Measurements from ENCODE around the gene CMPK2. TPM values are rescaled to one million over a fixed set of nuclear protein-coding genes. Genes with fewer than 3 reads are reported as not detected.
"Not testable (repeated sequence)": the region's sequence is repeated elsewhere in the genome, so short reads cannot be mapped to it uniquely, and the experiment has no call there.

The CMPK2 gene
- total RNA-seq, 1 donor: 12.8 TPM

- Histone ChIP-seq H3K27me3 (ENCODE audit: insufficient read depth, low read length) (no peaks in the 10 kb centered on the region), H3K4me1 (ENCODE audit: insufficient read depth, low read length) (peaks cover 32% of the 10 kb centered on the region), H3K4me3 (ENCODE audit: low read length) (peak overlapping the region; percentile 64), H3K9me3 (ENCODE audit: low read depth, low read length) (peaks cover 10% of the 10 kb centered on the region)
Observed at GRCh38 chr2:6864923-6865345, 773 bp downstream of the CMPK2 start.

GRCh38 chr2:6864231-6864754 lies 1.4 kb downstream of the CMPK2 start:
- Histone ChIP-seq H3K4me3 (ENCODE audit: low read length) (peak overlapping the region; percentile 64), H3K4me1 (ENCODE audit: insufficient read depth, low read length) (peaks cover 32% of the 10 kb centered on the region), H3K27me3 (ENCODE audit: insufficient read depth, low read length) (no peaks in the 10 kb centered on the region), H3K9me3 (ENCODE audit: low read depth, low read length) (peaks cover 10% of the 10 kb centered on the region)

DNA sequence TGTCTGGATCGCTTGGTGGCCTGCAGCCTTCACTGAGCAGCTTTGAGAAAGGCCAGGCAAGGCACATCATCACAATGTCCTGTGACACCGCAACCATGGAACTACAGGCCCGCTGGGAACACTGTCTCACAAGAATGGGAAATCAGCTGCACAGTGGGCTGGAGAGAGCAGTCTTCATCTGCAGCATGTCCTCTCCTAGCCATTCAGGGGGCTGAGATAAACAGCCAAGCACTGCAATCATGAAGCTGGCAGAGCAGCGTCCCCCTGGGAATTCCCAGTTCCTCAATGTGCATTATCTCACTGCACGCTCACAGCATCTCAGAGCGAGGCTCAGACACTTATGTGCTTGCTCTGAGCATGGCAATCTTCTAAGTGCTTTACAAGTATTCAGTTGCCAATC lies 1.9 kb downstream of the CMPK2 start:
- Histone ChIP-seq H3K4me1 (ENCODE audit: insufficient read depth, low read length) (peaks cover 32% of the 10 kb centered on the region), H3K4me3 (ENCODE audit: low read length) (peak overlapping the region; percentile 64), H3K9me3 (ENCODE audit: low read depth, low read length) (peaks cover 10% of the 10 kb centered on the region), H3K27me3 (ENCODE audit: insufficient read depth, low read length) (no peaks in the 10 kb centered on the region)

- H3K27me3 ChIP-seq (ENCODE audit: insufficient read depth, low read length): no peaks in the 10 kb centered on the region
- H3K9me3 ChIP-seq (ENCODE audit: low read depth, low read length): peaks cover 10% of the 10 kb centered on the region
- no peak overlapping the region for H3K4me3 ChIP-seq (ENCODE audit: low read length)
- H3K4me1 ChIP-seq (ENCODE audit: insufficient read depth, low read length): peaks cover 21% of the 10 kb centered on the region
Observed at GRCh38 chr2:6860296-6860695, 5.4 kb downstream of the CMPK2 start.

- H3K4me3 ChIP-seq (ENCODE audit: low read length); H3K27me3 ChIP-seq (ENCODE audit: insufficient read depth, low read length); H3K4me1 ChIP-seq (ENCODE audit: insufficient read depth, low read length): not testable (repeated sequence)
- peaks cover 10% of the 10 kb centered on the region for H3K9me3 ChIP-seq (ENCODE audit: low read depth, low read length)
Observed at GRCh38 chr2:6858466-6859027, 7.2 kb downstream of the CMPK2 start.

DNA sequence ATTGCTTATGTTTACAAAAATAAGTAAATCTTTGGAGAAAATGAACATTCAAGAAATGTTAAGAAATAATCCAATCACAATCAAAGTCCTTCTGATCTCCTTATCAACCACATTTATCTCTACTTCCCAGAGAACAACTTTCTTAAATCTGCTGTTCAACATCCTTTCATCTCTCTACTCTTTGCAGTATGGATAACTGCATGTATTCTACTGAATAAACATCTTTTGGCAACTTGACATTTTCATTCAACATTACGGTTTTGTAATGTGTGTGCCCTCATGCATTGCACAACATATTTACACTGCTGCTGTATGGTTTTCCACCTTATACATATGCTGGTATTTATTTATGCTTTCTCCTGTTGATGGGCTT lies 9.2 kb downstream of the CMPK2 start:
- H3K27me3 ChIP-seq (ENCODE audit: insufficient read depth, low read length): no peaks in the 10 kb centered on the region
- no peak overlapping the region for H3K4me3 ChIP-seq (ENCODE audit: low read length)
- no peaks in the 10 kb centered on the region for H3K4me1 ChIP-seq (ENCODE audit: insufficient read depth, low read length)
- peaks cover 10% of the 10 kb centered on the region for H3K9me3 ChIP-seq (ENCODE audit: low read depth, low read length)

GRCh38 chr2:6855860-6856547 lies 9.7 kb downstream of the CMPK2 start:
- Histone ChIP-seq H3K4me1 (ENCODE audit: insufficient read depth, low read length) (no peaks in the 10 kb centered on the region), H3K9me3 (ENCODE audit: low read depth, low read length) (peaks cover 8% of the 10 kb centered on the region), H3K27me3 (ENCODE audit: insufficient read depth, low read length) (no peaks in the 10 kb centered on the region), H3K4me3 (ENCODE audit: low read length) (no peak overlapping the region)

DNA sequence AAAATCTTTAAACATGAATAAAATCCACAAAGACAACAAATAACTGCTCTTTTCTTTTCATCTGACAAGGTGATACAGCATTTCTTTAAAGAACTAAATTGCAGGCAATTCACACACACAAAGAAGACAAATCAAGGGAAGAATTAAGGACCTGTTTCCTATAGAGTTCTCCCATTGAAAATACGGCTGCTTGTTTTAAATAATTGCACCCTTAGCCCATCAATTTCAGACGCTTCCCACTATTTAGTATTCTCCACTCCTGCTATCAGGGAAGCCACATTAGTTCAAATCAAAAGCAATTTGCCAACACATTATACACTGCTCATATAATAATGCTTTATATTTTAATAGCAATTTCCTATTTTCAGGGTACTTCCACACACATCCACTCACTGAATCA lies 11.3 kb downstream of the CMPK2 start:
- Histone ChIP-seq H3K4me3 (ENCODE audit: low read length) (no peak overlapping the region), H3K27me3 (ENCODE audit: insufficient read depth, low read length) (no peaks in the 10 kb centered on the region), H3K9me3 (ENCODE audit: low read depth, low read length) (no peaks in the 10 kb centered on the region), H3K4me1 (ENCODE audit: insufficient read depth, low read length) (no peaks in the 10 kb centered on the region)

- H3K27me3 ChIP-seq (ENCODE audit: insufficient read depth, low read length): no peaks in the 10 kb centered on the region
- H3K4me3 ChIP-seq (ENCODE audit: low read length): no peak overlapping the region
Observed at GRCh38 chr2:6852195-6852594, 13.5 kb downstream of the CMPK2 start.

GRCh38 chr2:6846967-6847681 lies 18.6 kb downstream of the CMPK2 start:
- no peaks in the 10 kb centered on the region for H3K4me1 ChIP-seq (ENCODE audit: insufficient read depth, low read length)
- no peaks in the 10 kb centered on the region for H3K27me3 ChIP-seq (ENCODE audit: insufficient read depth, low read length)
- H3K4me3 ChIP-seq (ENCODE audit: low read length): no peak overlapping the region
- peaks cover 64% of the 10 kb centered on the region for H3K9me3 ChIP-seq (ENCODE audit: low read depth, low read length)

More at GRCh38 chr2:6852195-6852594, 13.5 kb downstream of the CMPK2 start:
- Histone ChIP-seq H3K9me3 (ENCODE audit: low read depth, low read length) (peaks cover 16% of the 10 kb centered on the region), H3K4me1 (ENCODE audit: insufficient read depth, low read length) (no peaks in the 10 kb centered on the region)

GRCh38 chr2:6846540-6846939 lies 19.2 kb downstream of the CMPK2 start:
- H3K9me3 ChIP-seq (ENCODE audit: low read depth, low read length): peaks cover 64% of the 10 kb centered on the region
- no peaks in the 10 kb centered on the region for H3K4me1 ChIP-seq (ENCODE audit: insufficient read depth, low read length)
- no peaks in the 10 kb centered on the region for H3K27me3 ChIP-seq (ENCODE audit: insufficient read depth, low read length)
- no peak overlapping the region for H3K4me3 ChIP-seq (ENCODE audit: low read length)

GRCh38 chr2:6845903-6846302 lies 19.8 kb downstream of the CMPK2 start:
- no peaks in the 10 kb centered on the region for H3K27me3 ChIP-seq (ENCODE audit: insufficient read depth, low read length)

GRCh38 chr2:6845312-6845711 lies 20.4 kb downstream of the CMPK2 start:
- peaks cover 64% of the 10 kb centered on the region for H3K9me3 ChIP-seq (ENCODE audit: low read depth, low read length)
- no peak overlapping the region for H3K4me3 ChIP-seq (ENCODE audit: low read length)
- H3K27me3 ChIP-seq (ENCODE audit: insufficient read depth, low read length): no peaks in the 10 kb centered on the region
- no peaks in the 10 kb centered on the region for H3K4me1 ChIP-seq (ENCODE audit: insufficient read depth, low read length)

More at GRCh38 chr2:6845903-6846302, 19.8 kb downstream of the CMPK2 start:
- peaks cover 64% of the 10 kb centered on the region for H3K9me3 ChIP-seq (ENCODE audit: low read depth, low read length)
- no peak overlapping the region for H3K4me3 ChIP-seq (ENCODE audit: low read length)
- H3K4me1 ChIP-seq (ENCODE audit: insufficient read depth, low read length): no peaks in the 10 kb centered on the region

DNA sequence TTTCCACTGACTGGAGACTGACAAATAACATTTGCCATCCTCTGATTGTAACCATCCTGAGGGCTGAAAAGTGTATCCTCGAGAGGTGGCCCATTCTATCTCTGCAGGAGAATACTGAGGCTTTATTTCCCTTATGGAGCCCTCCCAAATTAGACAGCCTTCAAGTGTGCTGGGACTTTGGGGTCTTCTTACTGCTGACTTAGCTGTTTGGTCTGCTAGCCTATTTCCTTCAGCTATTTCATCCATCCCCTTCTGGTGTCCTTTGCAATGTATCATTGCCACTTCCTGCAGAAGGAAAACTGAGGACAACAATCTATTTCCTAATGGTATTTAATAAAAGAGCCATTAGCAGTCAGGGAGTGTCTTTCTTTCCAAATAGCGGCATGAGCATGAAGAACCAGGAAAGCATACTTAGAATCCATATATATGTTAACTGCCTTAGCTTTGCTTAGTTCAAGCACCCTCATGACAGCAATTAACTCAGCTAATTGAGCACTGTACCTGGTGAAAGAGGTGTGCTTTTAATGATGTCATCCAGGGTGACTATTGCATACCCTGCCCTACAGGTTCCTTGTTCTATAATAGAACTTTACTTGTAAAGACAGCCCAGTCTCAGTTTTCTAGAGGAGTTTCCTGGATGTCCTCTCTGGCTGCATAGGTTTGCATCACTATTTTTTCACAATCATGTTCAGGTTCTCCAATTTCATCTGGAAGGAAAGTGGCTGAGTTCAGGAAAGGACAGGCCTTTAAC lies 24.0 kb downstream of the CMPK2 start:
- H3K27me3 ChIP-seq (ENCODE audit: insufficient read depth, low read length): no peaks in the 10 kb centered on the region
- H3K4me3 ChIP-seq (ENCODE audit: low read length): no peak overlapping the region
- H3K4me1 ChIP-seq (ENCODE audit: insufficient read depth, low read length): no peaks in the 10 kb centered on the region
- peaks cover 43% of the 10 kb centered on the region for H3K9me3 ChIP-seq (ENCODE audit: low read depth, low read length)

All from mononuclear cell (primary cell).